HepG2 (cell line): ENCODE results near the gene CFAP100. TPM values are rescaled to one million over a fixed set of nuclear protein-coding genes. Genes with fewer than 3 reads are reported as not detected.

Experiments used
- ATAC-seq: fragments of 200-7000 bp; cut with Tn5 transposase; 3 replicates; pipeline ENCODE4 v1.9.1; 2020; ENCODE audit warnings: mild to moderate bottlenecking, moderate library complexity
- BruUV-seq: library from RNA; stranded (reverse); fragments of 400-500 nt; replicated peaks from 2 replicates; lab custom pipeline; 2021; lab: Mats Ljungman, UMichigan
- CTCF ChIA-PET: fragments of 300-600 bp; formaldehyde crosslinking; extraction: SDS; loops from one replicate; lab custom pipeline; 2021; ENCODE audit warnings: low total read pairs, inconsistent platforms, low intra/inter-chr PET ratio; lab: Yijun Ruan, JAX
- POLR2A ChIA-PET: fragments of 350-600 bp; sonication (Branson Sonifier 250); formaldehyde crosslinking; loops from one replicate; lab custom pipeline; 2020; ENCODE audit warnings: antibody characterized with exemption, inconsistent platforms; lab: Yijun Ruan, JAX
- DNase-seq: peaks from one replicate; pipeline ENCODE4 v3.0.0-alpha.2; 2015; ENCODE audit warnings: low spot score
- FAIRE-seq: peaks from 3 replicates; lab custom pipeline; 2011; peaks lifted over from hg19 to GRCh38; lab: Jason Lieb, UNC
- H2AFZ ChIP-seq: one replicate; pipeline ENCODE4 v1.6.1; 2011; ENCODE audit warnings: low read length, inconsistent platforms
- H3K27ac ChIP-seq: fragments of 300-600 bp; 3 replicates; pipeline ENCODE4 v1.8.0; 2011; ENCODE audit warnings: mixed run types, mild to moderate bottlenecking, mixed read lengths, low read length, inconsistent platforms; ENCODE audit not compliant: insufficient read depth; ENCODE audit errors: extremely low read length
- H3K27me3 ChIP-seq, 2 experiments: fragments of 200-600 bp in 1 of 2; 2 replicates in 1 of 2; 3 replicates in 1 of 2; pipeline versions ENCODE4 v1.6.0 to v1.8.0; 2011; ENCODE audit warnings: low read length in 2 of 2, mild to moderate bottlenecking in 2 of 2, moderate library complexity in 2 of 2, inconsistent platforms in 1 of 2; ENCODE audit not compliant: insufficient read depth in 2 of 2, control insufficient read depth in 1 of 2
- H3K36me3 ChIP-seq, 2 experiments: fragments of 200-600 bp in 1 of 2; replicated peaks in 1 of 2; 2 replicates in 1 of 2; 3 replicates in 1 of 2; pipeline versions ENCODE4 v1.5.1 to v1.8.0; 2011; ENCODE audit warnings: low read length in 2 of 2, inconsistent platforms in 1 of 2; ENCODE audit not compliant: insufficient read depth in 2 of 2, control insufficient read depth in 1 of 2
- H3K4me1 ChIP-seq: 2 replicates; pipeline ENCODE4 v1.5.1; 2012; ENCODE audit warnings: low read length, inconsistent platforms; ENCODE audit not compliant: insufficient read depth
- H3K4me2 ChIP-seq: 2 replicates; pipeline ENCODE4 v1.6.0; 2011; ENCODE audit warnings: low read depth, low read length, inconsistent platforms
- H3K4me3 ChIP-seq, 3 experiments: fragments of 200-600 bp in 1 of 3; sonication (generic), shearing (Covaris generic) in 1 of 3; replicated peaks in 1 of 3; 2 replicates each; pipeline ENCODE4 v1.5.1; 2011 to 2016; ENCODE audit warnings: low read length in 3 of 3, inconsistent platforms in 2 of 3, low read depth in 2 of 3, mild to moderate bottlenecking in 2 of 3, control low read depth in 1 of 3, mixed read lengths in 1 of 3; ENCODE audit not compliant: insufficient read depth in 1 of 3
- H3K79me2 ChIP-seq: one replicate; pipeline ENCODE4 v1.6.1; 2011; ENCODE audit warnings: low read length, inconsistent platforms; ENCODE audit not compliant: insufficient read depth
- H3K9ac ChIP-seq: 2 replicates; pipeline ENCODE4 v1.6.0; 2011; ENCODE audit warnings: mild to moderate bottlenecking, low read depth, low read length, inconsistent platforms; ENCODE audit not compliant: insufficient read depth
- H3K9me3 ChIP-seq: 2 replicates; pipeline ENCODE4 v1.5.1; 2012; ENCODE audit warnings: mild to moderate bottlenecking, low read length
- H4K20me1 ChIP-seq: 2 replicates; pipeline ENCODE4 v1.6.0; 2011; ENCODE audit warnings: inconsistent platforms, mild to moderate bottlenecking, low read length, moderate library complexity; ENCODE audit not compliant: insufficient read depth
- BCL6 ChIP-seq: IDR thresholded peaks from 2 replicates; pipeline ENCODE4 v1.6.1; 2016; ENCODE audit warnings: missing genetic modification reagents, missing compliant biosample characterization
- GRHL1 ChIP-seq: sonication (generic); formaldehyde crosslinking; conservative IDR thresholded peaks from 2 replicates; pipeline ENCODE4 v1.8.0; 2022; ENCODE audit warnings: missing genetic modification reagents
- MAFF ChIP-seq: IDR thresholded peaks from 2 replicates; pipeline ENCODE4 v1.6.1; 2011; ENCODE audit warnings: low read depth, low read length, improper control_type of control experiment
- MAFK ChIP-seq, 2 experiments: IDR thresholded peaks in 1 of 2; conservative IDR thresholded peaks in 1 of 2; 2 replicates each; pipeline ENCODE4 v1.6.1; 2011; ENCODE audit warnings: improper control_type of control experiment in 2 of 2, low read length in 2 of 2
- ZBED4 ChIP-seq: sonication (generic); formaldehyde crosslinking; IDR thresholded peaks from 2 replicates; pipeline ENCODE4 v1.4.0; 2020; ENCODE audit warnings: missing genetic modification reagents, borderline replicate concordance
- ZNF7 ChIP-seq: IDR thresholded peaks from 2 replicates; pipeline ENCODE4 v1.6.1; 2016; ENCODE audit warnings: missing biosample characterization, missing genetic modification reagents
- WGBS: methylation state at CpG from one replicate; pipeline ENCODE4 v1.1.6; 2017; ENCODE audit warnings: low lambda C conversion rate; 5-methylcytosine and 5-hydroxymethylcytosine counted together
- in situ Hi-C: cut with HindIII; loops from 2 replicates; pipeline ENCODE4 v1.10.0; 2017; ENCODE audit warnings: low pct_unique_long_range_greater_than_20kb; ENCODE audit not compliant: extremely low pct_ligation_motif_present
- intact Hi-C: fragments of 100-400 bp; cut with micrococcal nuclease; formaldehyde crosslinking; loops from one replicate; pipeline ENCODE4 v1.10.0; 2022; ENCODE audit not compliant: unreplicated experiment
- polyA plus RNA-seq, 8 experiments: library from polyadenylated mRNA; depleted of rRNA in 3 of 8; stranded (reverse) in 7 of 8; unstranded in 1 of 8; fragments of >200 nt; fragmentation: Illumina TruSeq in 4 of 8; extraction: Trizol in 4 of 8; gene quantifications; 2 replicates each; pipeline versions ENCODE4 v1.2.1 to v1.2.3, GENCODE V29; 2011 to 2016; ENCODE audit warnings: low read depth in 4 of 8, missing spikeins in 1 of 8, mixed read lengths in 1 of 8; ENCODE audit not compliant: insufficient read depth in 1 of 8
- total RNA-seq, 5 experiments: library from RNA; depleted of rRNA; stranded (reverse); fragments of >200 nt; fragmentation: Illumina TruSeq; extraction: Trizol; gene quantifications; 2 replicates each; pipeline ENCODE4 v1.2.3, GENCODE V29; 2016; ENCODE audit warnings: low read depth in 1 of 5
- TF ChIP-seq, protein P1 (sequence below): sonication (generic); formaldehyde crosslinking; IDR thresholded peaks from 2 replicates; pipeline ENCODE4 v1.8.1; 2023; ENCODE audit warnings: mild to moderate bottlenecking, moderate library complexity, missing genetic modification reagents
- TF ChIP-seq, protein P2 (sequence below): sonication (generic); formaldehyde crosslinking; IDR thresholded peaks from 2 replicates; pipeline ENCODE4 v1.5.1; 2020; ENCODE audit warnings: mild to moderate bottlenecking, missing genetic modification reagents, moderate library complexity
- TF ChIP-seq, protein P3 (sequence below): IDR thresholded peaks from 2 replicates; pipeline ENCODE4 v1.6.1; 2016; ENCODE audit warnings: missing genetic modification reagents, missing compliant biosample characterization

The CFAP100 gene
- total and polyA plus RNA-seq, 2 of the 13 experiments (the other 11 are each of a cell fraction or from before 2014, with no cell fraction given) = 0.32 TPM; not detected in 1

DNA sequence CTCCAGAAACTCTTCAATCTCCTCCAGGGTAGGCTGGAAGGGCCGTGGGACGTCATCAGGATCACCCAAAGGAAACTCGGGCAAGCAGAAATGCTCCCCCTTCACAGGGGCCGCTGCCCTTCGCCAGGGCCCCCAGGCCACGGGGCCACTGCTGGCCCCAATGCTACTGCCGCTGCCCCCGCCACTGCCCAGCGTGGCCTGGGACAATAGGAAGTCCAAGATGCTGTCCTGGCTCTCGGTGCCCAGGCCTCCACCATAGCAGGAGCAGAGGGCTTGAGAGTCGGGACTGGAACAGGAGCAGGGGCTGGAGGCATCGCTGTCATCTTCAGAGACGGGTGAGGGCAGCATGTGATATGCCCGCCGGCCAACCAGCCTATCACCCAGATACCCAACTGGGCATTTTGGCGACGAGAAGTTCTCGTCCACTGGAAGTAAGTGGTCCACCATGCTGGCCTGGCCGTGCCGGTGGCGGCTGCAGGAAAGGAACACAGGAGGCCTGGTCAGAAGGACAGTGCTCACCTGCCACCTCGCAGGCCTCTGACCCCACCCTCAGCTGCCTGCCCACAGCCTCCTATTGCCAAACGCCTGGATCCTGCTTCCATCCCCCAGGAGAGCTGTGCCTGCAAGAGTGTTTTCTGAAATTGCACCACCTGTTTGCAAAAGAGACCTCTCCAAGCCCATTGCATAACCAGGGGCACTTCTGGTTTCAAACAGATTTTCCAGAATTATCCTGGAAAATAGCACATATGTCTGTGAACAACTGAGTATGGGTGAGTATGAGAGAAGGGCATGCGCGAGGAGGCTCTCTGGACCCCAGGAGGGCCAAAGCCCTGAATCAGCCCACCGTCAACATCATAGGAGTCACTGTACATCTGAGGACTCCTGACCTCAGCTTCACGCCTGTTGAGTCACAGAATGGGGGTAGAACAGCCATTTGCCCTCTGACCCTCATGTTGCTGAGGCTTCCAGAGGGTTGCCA is 41.9 kb upstream of the CFAP100 start:
- no peaks in the 10 kb centered on the region for H3K79me2 ChIP-seq
- H3K9ac ChIP-seq = no peak overlapping the region
- H3K27me3 ChIP-seq = no peaks in the 10 kb centered on the region
- no peak overlapping the region for H2AFZ ChIP-seq
- ChIA-PET CTCF (no interaction called here), POLR2A (interaction anchor here (1.3 kb wide), 1 partner anchor 11 kb away, joined by 3 read pairs; no protein-coding TSS in a partner anchor)
- FAIRE-seq (peak; percentile 70), ATAC-seq (peak; percentile 7; the same call in 1 of the 3 replicates), DNase-seq (peak; percentile 67)
- no peak overlapping the region; a peak in 1 of 6 replicates for H3K4me3 ChIP-seq
- BruUV-seq = no TSS peak
- H3K27ac ChIP-seq = peak overlapping the region; percentile 75
- H3K36me3 ChIP-seq = peaks cover 0 to 1% of the 10 kb centered on the region in 2 experiments; a peak in 2 of 5 replicates
- no peaks in the 10 kb centered on the region for H3K9me3 ChIP-seq
- H3K4me1 ChIP-seq = peaks cover 57% of the 10 kb centered on the region
- in situ Hi-C loops (loop anchor here (25.0 kb wide), 1 partner anchor 215 kb away; no protein-coding TSS in a partner anchor), intact Hi-C loops (no loop called here)
- 47% methylated on average over 9 of the region's 27 CpGs for WGBS
- peak overlapping the region; percentile 50 for H3K4me2 ChIP-seq
- H4K20me1 ChIP-seq = no peaks in the 10 kb centered on the region
- TF ChIP-seq ZNF7 (CRISPR knock-in tag) (no peak), MAFF (peak; percentile 41), BCL6 (CRISPR knock-in tag) (0 out of 2 replicates have a peak, but pooled peaks have one; percentile 0), GRHL1 (CRISPR knock-in tag) (no peak), ZBED4 (CRISPR knock-in tag) (no peak), MAFK (conservative IDR thresholded peaks at IDR 0.05 in 1 of 2, IDR thresholded peaks at IDR 0.05 in 1 of 2; ENCODE audit: low read length in 2 of 2) (0 out of 4 replicates have a peak, but pooled peaks have one; percentile 9 to 33)
- TF ChIP-seq, protein P1, sequence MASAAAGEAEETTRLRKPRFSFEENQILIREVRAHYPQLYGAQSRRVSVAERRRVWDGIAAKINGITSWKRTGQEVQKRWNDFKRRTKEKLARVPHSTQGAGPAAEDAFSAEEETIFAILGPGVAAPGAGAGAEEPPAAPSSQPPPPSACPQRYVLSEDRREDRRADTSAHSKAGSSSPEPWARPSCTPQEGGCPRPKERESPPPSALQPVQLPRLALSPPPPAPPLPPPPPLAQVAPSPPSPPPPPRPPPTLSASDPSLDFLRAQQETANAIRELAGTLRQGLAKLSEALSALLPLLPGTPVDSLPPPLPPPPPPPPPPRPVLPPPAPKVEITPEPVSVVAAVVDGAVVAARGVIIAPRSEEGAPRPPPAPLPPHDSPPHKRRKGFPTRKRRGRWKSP (CRISPR knock-in tag) = 0 out of 2 replicates have a peak, but pooled peaks have one; percentile 29
- TF ChIP-seq, protein P2, sequence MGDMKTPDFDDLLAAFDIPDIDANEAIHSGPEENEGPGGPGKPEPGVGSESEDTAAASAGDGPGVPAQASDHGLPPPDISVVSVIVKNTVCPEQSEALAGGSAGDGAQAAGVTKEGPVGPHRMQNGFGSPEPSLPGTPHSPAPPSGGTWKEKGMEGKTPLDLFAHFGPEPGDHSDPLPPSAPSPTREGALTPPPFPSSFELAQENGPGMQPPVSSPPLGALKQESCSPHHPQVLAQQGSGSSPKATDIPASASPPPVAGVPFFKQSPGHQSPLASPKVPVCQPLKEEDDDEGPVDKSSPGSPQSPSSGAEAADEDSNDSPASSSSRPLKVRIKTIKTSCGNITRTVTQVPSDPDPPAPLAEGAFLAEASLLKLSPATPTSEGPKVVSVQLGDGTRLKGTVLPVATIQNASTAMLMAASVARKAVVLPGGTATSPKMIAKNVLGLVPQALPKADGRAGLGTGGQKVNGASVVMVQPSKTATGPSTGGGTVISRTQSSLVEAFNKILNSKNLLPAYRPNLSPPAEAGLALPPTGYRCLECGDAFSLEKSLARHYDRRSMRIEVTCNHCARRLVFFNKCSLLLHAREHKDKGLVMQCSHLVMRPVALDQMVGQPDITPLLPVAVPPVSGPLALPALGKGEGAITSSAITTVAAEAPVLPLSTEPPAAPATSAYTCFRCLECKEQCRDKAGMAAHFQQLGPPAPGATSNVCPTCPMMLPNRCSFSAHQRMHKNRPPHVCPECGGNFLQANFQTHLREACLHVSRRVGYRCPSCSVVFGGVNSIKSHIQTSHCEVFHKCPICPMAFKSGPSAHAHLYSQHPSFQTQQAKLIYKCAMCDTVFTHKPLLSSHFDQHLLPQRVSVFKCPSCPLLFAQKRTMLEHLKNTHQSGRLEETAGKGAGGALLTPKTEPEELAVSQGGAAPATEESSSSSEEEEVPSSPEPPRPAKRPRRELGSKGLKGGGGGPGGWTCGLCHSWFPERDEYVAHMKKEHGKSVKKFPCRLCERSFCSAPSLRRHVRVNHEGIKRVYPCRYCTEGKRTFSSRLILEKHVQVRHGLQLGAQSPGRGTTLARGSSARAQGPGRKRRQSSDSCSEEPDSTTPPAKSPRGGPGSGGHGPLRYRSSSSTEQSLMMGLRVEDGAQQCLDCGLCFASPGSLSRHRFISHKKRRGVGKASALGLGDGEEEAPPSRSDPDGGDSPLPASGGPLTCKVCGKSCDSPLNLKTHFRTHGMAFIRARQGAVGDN (CRISPR knock-in tag) = peak; percentile 54
- TF ChIP-seq, protein P3, sequence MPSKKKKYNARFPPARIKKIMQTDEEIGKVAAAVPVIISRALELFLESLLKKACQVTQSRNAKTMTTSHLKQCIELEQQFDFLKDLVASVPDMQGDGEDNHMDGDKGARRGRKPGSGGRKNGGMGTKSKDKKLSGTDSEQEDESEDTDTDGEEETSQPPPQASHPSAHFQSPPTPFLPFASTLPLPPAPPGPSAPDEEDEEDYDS = no peak
